K562 (cell line): Measurements from ENCODE around the gene NAA80.

Experiments
- MTA1 ChIP-seq: fragments of 450-650 bp; IDR thresholded peaks from 2 replicates; pipeline ENCODE4 v1.6.1; 2017; ENCODE audit warnings: borderline replicate concordance
- NRF1 ChIP-seq, 2 experiments: fragments of 450-650 bp; IDR thresholded peaks in 1 of 2; conservative IDR thresholded peaks in 1 of 2; 2 replicates each; pipeline ENCODE4 v1.6.1; 2014; ENCODE audit warnings: mild to moderate bottlenecking in 2 of 2
- TF ChIP-seq, protein P1 (sequence below), 3 experiments: IDR thresholded peaks in 2 of 3; conservative IDR thresholded peaks in 1 of 3; 2 replicates each; pipeline ENCODE4 v1.5.1; 2011 to 2012; ENCODE audit warnings: low read length in 3 of 3, mild to moderate bottlenecking in 3 of 3, control low read depth in 2 of 3, improper control_type of control experiment in 1 of 3, inconsistent platforms in 1 of 3, low read depth in 1 of 3, mixed read lengths in 1 of 3, moderate library complexity in 1 of 3; ENCODE audit not compliant: insufficient read depth in 2 of 3

DNA sequence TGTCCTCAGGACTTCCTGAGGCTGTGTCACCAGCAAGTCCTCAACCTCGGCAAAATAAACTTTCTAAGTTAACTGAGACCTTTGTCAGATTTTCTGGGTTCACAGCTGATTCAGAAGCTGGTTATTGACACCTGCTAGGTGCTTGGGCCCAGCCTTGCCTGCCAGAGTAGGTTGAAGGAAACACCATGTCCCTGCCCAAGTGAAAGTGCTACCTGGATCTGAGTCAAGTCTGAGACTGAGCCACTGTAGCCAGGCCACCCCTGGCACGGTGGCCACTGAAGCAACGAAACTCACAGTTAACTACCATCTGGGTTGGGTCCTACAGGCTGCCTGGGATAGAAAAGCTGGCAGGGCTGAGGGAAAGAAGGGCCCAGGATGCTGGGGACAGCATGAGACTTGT lies 15.1 kb upstream of the NAA80 start:
- TF ChIP-seq MTA1 = no peak
- TF ChIP-seq, protein P1, sequence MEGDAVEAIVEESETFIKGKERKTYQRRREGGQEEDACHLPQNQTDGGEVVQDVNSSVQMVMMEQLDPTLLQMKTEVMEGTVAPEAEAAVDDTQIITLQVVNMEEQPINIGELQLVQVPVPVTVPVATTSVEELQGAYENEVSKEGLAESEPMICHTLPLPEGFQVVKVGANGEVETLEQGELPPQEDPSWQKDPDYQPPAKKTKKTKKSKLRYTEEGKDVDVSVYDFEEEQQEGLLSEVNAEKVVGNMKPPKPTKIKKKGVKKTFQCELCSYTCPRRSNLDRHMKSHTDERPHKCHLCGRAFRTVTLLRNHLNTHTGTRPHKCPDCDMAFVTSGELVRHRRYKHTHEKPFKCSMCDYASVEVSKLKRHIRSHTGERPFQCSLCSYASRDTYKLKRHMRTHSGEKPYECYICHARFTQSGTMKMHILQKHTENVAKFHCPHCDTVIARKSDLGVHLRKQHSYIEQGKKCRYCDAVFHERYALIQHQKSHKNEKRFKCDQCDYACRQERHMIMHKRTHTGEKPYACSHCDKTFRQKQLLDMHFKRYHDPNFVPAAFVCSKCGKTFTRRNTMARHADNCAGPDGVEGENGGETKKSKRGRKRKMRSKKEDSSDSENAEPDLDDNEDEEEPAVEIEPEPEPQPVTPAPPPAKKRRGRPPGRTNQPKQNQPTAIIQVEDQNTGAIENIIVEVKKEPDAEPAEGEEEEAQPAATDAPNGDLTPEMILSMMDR (IDR thresholded peaks at IDR 0.05 in 2 of 3, conservative IDR thresholded peaks at IDR 0.05 in 1 of 3; ENCODE audit: insufficient read depth in 2 of 3, low read depth in 1 of 3, low read length in 3 of 3) = no peak
- no peak for TF ChIP-seq NRF1 (conservative IDR thresholded peaks at IDR 0.05 in 1 of 2, IDR thresholded peaks at IDR 0.05 in 1 of 2)
